HG02943 (cell line): ENCODE measurements around the gene KRIT1.

Source experiments
- ATAC-seq: cut with Tn5 transposase; IDR thresholded peaks from one replicate; pipeline ENCODE4 v1.9.1; 2021; ENCODE audit warnings: mild to moderate bottlenecking, low read depth, moderate library complexity; ENCODE audit not compliant: unreplicated experiment

KRIT1 gene

DNA sequence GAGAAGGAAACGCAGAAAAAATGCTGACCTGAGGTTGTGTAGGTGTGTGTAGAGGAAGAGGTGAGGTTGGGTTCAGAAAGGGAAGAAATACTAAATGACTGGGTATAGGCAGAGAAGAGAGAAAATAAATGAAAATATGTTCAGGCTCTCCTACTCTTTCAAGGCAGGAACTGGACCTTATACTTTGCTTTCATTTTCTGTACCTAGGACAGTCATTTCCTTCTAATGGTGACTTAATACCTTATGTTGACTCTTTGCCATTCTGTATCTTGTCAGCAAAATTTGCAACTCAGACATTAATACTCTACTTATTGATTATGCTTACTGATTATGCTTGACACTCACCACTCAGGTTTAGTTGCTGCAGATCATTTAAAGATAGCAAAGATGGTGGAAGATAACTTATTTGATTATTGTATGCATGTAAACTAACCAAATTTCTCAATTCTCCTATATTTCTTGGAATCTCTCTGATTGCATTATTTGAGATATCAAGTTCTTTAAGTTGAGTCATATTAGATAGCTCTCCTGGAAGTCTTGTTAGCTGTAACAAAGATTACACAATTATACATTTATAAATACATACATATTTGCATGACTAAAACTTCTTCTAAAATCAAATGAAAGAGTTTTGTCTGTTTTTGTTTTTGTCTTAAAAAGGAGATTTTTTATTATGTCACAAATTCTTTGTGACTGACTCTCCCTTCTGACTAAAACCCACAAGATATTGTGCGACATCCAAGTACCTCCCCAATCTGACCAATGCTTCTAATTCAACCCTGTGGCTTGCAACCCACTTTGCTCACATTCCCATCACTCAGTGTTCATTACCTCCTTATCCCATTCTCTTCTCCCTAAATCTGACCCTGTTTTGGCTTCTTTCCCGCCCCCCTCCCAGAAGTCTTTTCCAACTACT, 86.8 kb downstream of the KRIT1 start:
- ATAC-seq, result no peak

DNA sequence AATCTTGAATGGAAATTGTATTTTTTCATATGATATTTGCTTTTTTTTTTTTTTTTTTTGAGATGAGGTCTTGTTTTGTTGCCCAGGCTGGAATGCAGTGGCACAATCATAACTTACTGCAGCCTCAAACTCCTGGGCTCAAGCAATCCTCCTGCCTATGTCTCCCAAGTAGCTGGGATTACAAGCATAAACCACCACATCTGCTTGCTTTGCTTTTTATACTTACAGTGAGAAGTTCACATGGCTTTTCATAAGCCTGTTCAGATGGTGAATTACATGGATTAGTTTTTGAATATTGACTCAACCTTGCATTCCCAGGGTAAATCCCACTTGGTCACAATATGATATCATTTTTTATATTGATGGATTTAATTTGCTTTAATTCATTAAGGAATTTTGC, 88.7 kb downstream of the KRIT1 start:
- no peak for ATAC-seq

DNA sequence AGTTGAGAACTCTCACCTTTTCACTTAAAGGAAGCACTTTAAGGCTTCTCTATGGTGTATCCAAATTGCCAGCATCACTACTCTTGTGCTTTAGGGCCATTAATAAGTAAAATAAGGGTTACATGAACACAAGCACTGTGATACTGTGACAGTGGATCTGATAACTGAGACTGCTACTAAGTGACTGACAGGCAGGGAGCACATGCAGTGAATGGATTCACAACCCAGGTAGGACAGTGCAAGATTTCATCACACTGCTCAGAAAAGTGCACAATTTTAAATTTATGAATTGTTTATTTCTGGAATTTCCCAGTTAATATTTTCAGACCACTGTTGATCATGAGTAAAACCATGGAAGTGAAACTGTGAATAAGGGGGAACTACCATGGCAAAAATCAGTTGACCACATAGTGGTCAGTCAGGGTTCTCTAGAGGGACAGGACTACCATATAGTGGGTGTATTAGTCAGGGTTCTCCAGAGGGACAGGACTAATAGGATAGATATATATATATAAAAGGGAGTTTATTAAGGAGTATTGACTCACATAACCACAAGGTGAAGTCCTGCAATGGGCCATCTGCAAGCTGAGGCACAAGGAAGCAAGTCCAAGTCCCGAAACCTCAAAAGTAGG, 90.5 kb downstream of the KRIT1 start:
- ATAC-seq, result no peak

DNA sequence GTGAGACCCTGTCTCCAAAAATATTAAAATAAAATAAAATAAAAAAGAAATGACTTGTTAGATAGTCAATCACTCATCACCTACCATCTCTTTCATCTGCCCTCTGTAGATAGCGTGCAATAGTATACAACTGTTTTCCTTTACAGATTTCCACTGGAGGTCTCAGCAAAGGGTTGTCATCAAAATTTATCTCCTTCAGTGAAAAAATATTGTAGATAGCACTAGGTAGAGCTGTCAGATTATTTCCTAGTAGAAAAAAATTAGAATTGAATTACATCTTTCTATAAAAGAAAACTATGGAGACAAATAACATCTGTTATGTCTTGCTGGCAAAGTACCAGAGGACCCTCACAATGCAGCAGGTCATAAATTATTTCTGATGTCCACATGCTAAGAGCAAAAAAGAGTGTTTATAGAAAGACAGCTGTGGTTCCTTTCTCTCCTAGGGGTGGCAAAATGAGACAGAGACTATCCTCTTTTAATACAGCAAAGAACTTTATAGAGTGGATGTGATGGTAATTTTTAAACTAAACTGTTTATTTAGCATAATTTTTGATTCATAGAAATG, 95.2 kb downstream of the KRIT1 start:
- no peak for ATAC-seq

DNA sequence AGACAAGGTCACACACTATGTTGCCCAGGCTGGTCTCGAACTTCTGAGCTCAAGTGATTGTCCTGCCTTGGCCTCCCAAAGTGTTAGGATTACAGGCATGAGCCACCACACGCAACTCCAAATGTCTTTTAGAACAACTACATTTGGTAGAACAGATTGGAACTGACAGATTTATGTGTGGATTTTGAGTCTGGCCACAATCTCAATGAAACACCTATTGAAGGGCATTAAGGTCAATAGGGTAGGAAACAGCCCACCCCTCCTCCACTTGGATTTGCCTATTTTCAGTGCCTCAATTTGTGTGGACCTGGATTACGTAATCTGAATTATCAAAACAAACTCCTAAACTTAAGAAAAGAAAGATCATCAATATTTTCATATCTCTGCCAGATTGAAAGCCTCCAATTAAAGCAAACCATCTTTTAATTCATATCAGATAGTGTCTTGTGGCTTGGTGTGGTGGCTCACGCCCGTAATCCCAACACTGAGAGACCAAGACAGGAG, 95.9 kb downstream of the KRIT1 start:
- no peak for ATAC-seq
